ENCODE measurements around the gene CT45A1.
"Not testable (repeated sequence)": the region's sequence is repeated elsewhere in the genome, so short reads cannot be mapped to it uniquely, and the experiment has no call there.

Gene CT45A1
- total RNA-seq = 0 reads per million in 2 donors

- DNase-seq = not testable (repeated sequence)
Measured at GRCh38 chrX:135713183-135713689, at the start of gene CT45A1. Gene CT45A1, plus strand, starts transcription at chrX:135713639. Its CDS starts 5,302 bp downstream, at chrX:135718941.

- DNase-seq = not testable (repeated sequence)
Measured at GRCh38 chrX:135672979-135673378, 40.5 kb upstream of the CT45A1 start.

GRCh38 chrX:135688137-135688536 is 25.3 kb upstream of the CT45A1 start:
- no peak for DNase-seq

- no peak for DNase-seq
Measured at GRCh38 chrX:135695471-135695870, 18.0 kb upstream of the CT45A1 start.

GRCh38 chrX:135697601-135698000 is 15.8 kb upstream of the CT45A1 start:
- DNase-seq = no peak

GRCh38 chrX:135698924-135699323 is 14.5 kb upstream of the CT45A1 start:
- no peak for DNase-seq

GRCh38 chrX:135707880-135708279 is 5.6 kb upstream of the CT45A1 start:
- DNase-seq = no peak

GRCh38 chrX:135713795-135714194 is 356 bp downstream of the CT45A1 start:
- no peak for DNase-seq

GRCh38 chrX:135734666-135735065 is 21.2 kb downstream of the CT45A1 start:
- not testable (repeated sequence) for DNase-seq

- DNase-seq = no peak
Measured at GRCh38 chrX:135737366-135738071, 24.1 kb downstream of the CT45A1 start.

- DNase-seq = no peak
Measured at GRCh38 chrX:135740681-135741149, 27.3 kb downstream of the CT45A1 start.

GRCh38 chrX:135741192-135741715 is 27.8 kb downstream of the CT45A1 start:
- DNase-seq = no peak

GRCh38 chrX:135744739-135745138 is 31.3 kb downstream of the CT45A1 start:
- DNase-seq = not testable (repeated sequence)

- DNase-seq = not testable (repeated sequence)
Measured at GRCh38 chrX:135768091-135768490, 54.7 kb downstream of the CT45A1 start, which contains the start of gene CT45A3. Gene CT45A3, minus strand, starts transcription at chrX:135768191. Its CDS starts 3,747 bp downstream, at chrX:135764444.
